HCT116 (cell line): ENCODE results near the gene TYMP. TPM values are rescaled to one million over a fixed set of nuclear protein-coding genes. Genes with fewer than 3 reads are reported as not detected.

Experiments
- ATAC-seq: fragments of 200-7000 bp; cut with Tn5 transposase; 2 replicates; pipeline ENCODE4 v1.9.1; 2020; ENCODE audit warnings: mild to moderate bottlenecking, moderate library complexity
- BruUV-seq: library from RNA; stranded (reverse); fragments of 400-500 nt; replicated peaks from 2 replicates; lab custom pipeline; 2021; lab: Mats Ljungman, UMichigan
- CTCF ChIA-PET: fragments of 300-600 bp; sonication (Branson Sonifier 250); formaldehyde crosslinking; loops from one replicate; lab custom pipeline; 2021; ENCODE audit warnings: antibody characterized with exemption; lab: Charles Lee
- POLR2A ChIA-PET: fragments of 300-600, 350-600 bp; sonication (Branson Sonifier 250); formaldehyde crosslinking; loops from one replicate; lab custom pipeline; 2021; ENCODE audit warnings: antibody characterized with exemption; lab: Charles Lee
- RAD21 ChIA-PET, 2 experiments: fragments of 300-600 bp; sonication (Branson Sonifier 250); formaldehyde crosslinking; loops; one replicate each; lab custom pipeline; 2023; ENCODE audit warnings: low total read pairs in 2 of 2; ENCODE audit not compliant: uncharacterized antibody in 2 of 2, unreplicated experiment in 2 of 2, low non-redundant PET in 1 of 2; lab: Charles Lee
- DNase-seq: peaks from one replicate; pipeline ENCODE4 v3.0.0-alpha.2; 2010; ENCODE audit warnings: low read depth, low spot score
- H2AFZ ChIP-seq: fragments of 200-600 bp; shearing (Covaris generic), sonication (generic); 2 replicates; pipeline ENCODE4 v1.6.1; 2017; ENCODE audit warnings: low read depth, mixed run types, mixed read lengths, antibody characterized with exemption, low read length; ENCODE audit not compliant: poor library complexity, severe bottlenecking
- H3K27ac ChIP-seq: 2 replicates; pipeline ENCODE4 v1.5.1; 2012; ENCODE audit warnings: low read depth, low read length
- H3K27me3 ChIP-seq: fragments of 200-600 bp; sonication (generic); 2 replicates; pipeline ENCODE4 v1.6.1; 2016; ENCODE audit warnings: mixed run types, low read length, mixed read lengths; ENCODE audit not compliant: insufficient read depth
- H3K36me3 ChIP-seq, 2 experiments: fragments of 200-500 bp in 1 of 2; fragments of 200-600 bp in 1 of 2; sonication (Bioruptor generic) in 1 of 2; sonication (generic) in 1 of 2; 2 replicates each; pipeline versions ENCODE4 v1.5.1 to v1.6.1; 2014 to 2016; ENCODE audit warnings: low read length in 2 of 2, inconsistent platforms in 1 of 2, mixed read lengths in 1 of 2, mixed run types in 1 of 2; ENCODE audit not compliant: insufficient read depth in 2 of 2, control insufficient read depth in 1 of 2
- H3K4me1 ChIP-seq, 2 experiments: fragments of 200-600 bp in 1 of 2; sonication (generic) in 1 of 2; 2 replicates each; pipeline versions ENCODE4 v1.5.1 to v1.6.1; 2012 to 2017; ENCODE audit warnings: low read length in 2 of 2, inconsistent platforms in 1 of 2, mild to moderate bottlenecking in 1 of 2, mixed read lengths in 1 of 2, mixed run types in 1 of 2, moderate library complexity in 1 of 2; ENCODE audit not compliant: insufficient read depth in 2 of 2, control insufficient read depth in 1 of 2
- H3K4me2 ChIP-seq: fragments of 200-600 bp; sonication (generic); 2 replicates; pipeline ENCODE4 v1.6.1; 2017; ENCODE audit warnings: mixed run types, low read length, mixed read lengths
- H3K4me3 ChIP-seq, 2 experiments: fragments of 200-600 bp in 1 of 2; sonication (generic) in 1 of 2; replicated peaks in 1 of 2; 2 replicates each; pipeline ENCODE4 v1.5.1; 2011 to 2016; ENCODE audit warnings: low read length in 2 of 2, control low read depth in 1 of 2, low read depth in 1 of 2, mild to moderate bottlenecking in 1 of 2, mixed read lengths in 1 of 2, mixed run types in 1 of 2
- H3K79me2 ChIP-seq: fragments of 200-600 bp; sonication (generic); 2 replicates; pipeline ENCODE4 v1.6.1; 2017; ENCODE audit warnings: mild to moderate bottlenecking, mixed run types, low read length, moderate library complexity, mixed read lengths; ENCODE audit not compliant: insufficient read depth
- H3K9ac ChIP-seq: fragments of 200-600 bp; sonication (generic); 2 replicates; pipeline ENCODE4 v1.6.1; 2016; ENCODE audit warnings: low read length, mixed read lengths
- H3K9me2 ChIP-seq: fragments of 200-600 bp; sonication (generic), shearing (Covaris generic); 2 replicates; pipeline ENCODE4 v1.6.1; 2017; ENCODE audit warnings: mixed run types, mild to moderate bottlenecking, moderate library complexity; ENCODE audit not compliant: insufficient read depth
- H3K9me3 ChIP-seq, 2 experiments: fragments of 200-500 bp in 1 of 2; fragments of 200-600 bp in 1 of 2; sonication (Bioruptor generic) in 1 of 2; sonication (generic) in 1 of 2; 2 replicates each; pipeline ENCODE4 v1.6.1; 2014 to 2017; ENCODE audit warnings: low read length in 2 of 2, mixed read lengths in 2 of 2, inconsistent platforms in 1 of 2, low read depth in 1 of 2, mild to moderate bottlenecking in 1 of 2, mixed run types in 1 of 2, moderate library complexity in 1 of 2; ENCODE audit not compliant: control insufficient read depth in 1 of 2, insufficient read depth in 1 of 2
- H4K20me1 ChIP-seq: fragments of 200-600 bp; sonication (generic), shearing (Covaris generic); 2 replicates; pipeline ENCODE4 v1.6.1; 2017; ENCODE audit warnings: mixed run types, mild to moderate bottlenecking, moderate library complexity; ENCODE audit not compliant: insufficient read depth
- CBX3 ChIP-seq: IDR thresholded peaks from 2 replicates; pipeline ENCODE4 v1.6.1; 2012; ENCODE audit warnings: low read depth
- CEBPB ChIP-seq: IDR thresholded peaks from 2 replicates; pipeline ENCODE4 v1.6.1; 2012; ENCODE audit warnings: low read depth
- EGR1 ChIP-seq: IDR thresholded peaks from 2 replicates; pipeline ENCODE4 v1.6.1; 2012; ENCODE audit warnings: low read depth
- ELF1 ChIP-seq: IDR thresholded peaks from 2 replicates; pipeline ENCODE4 v1.6.1; 2012; ENCODE audit warnings: low read depth, borderline replicate concordance
- FOSL1 ChIP-seq: IDR thresholded peaks from 2 replicates; pipeline ENCODE4 v1.6.1; 2012; ENCODE audit warnings: low read depth
- POLR2A ChIP-seq: IDR thresholded peaks from 2 replicates; pipeline ENCODE4 v1.7.0; 2011; ENCODE audit warnings: borderline replicate concordance; ENCODE audit not compliant: insufficient read depth, insufficient read length; ENCODE audit errors: extremely low read depth
- POLR2AphosphoS5 ChIP-seq: IDR thresholded peaks from 2 replicates; pipeline ENCODE4 v1.6.1; 2011; ENCODE audit warnings: mild to moderate bottlenecking, low read depth, low read length, moderate library complexity
- SIN3A ChIP-seq: IDR thresholded peaks from 2 replicates; pipeline ENCODE4 v1.6.1; 2012; ENCODE audit warnings: low read depth
- SP1 ChIP-seq: IDR thresholded peaks from 2 replicates; pipeline ENCODE4 v1.6.1; 2012; ENCODE audit warnings: low read depth
- SRF ChIP-seq: IDR thresholded peaks from 2 replicates; pipeline ENCODE4 v1.6.1; 2012; ENCODE audit warnings: low read depth
- TCF7L2 ChIP-seq: IDR thresholded peaks from 2 replicates; pipeline ENCODE4 v1.7.0; 2011; ENCODE audit warnings: borderline replicate concordance, inconsistent platforms; ENCODE audit not compliant: insufficient read depth, insufficient read length; ENCODE audit errors: extremely low read depth
- YY1 ChIP-seq: IDR thresholded peaks from 2 replicates; pipeline ENCODE4 v1.6.1; 2011; ENCODE audit warnings: low read length, low read depth, moderate library complexity, mild to moderate bottlenecking; ENCODE audit not compliant: insufficient replicate concordance; ENCODE audit errors: extremely low read depth
- ZFX ChIP-seq: fragments of 450-650 bp; IDR thresholded peaks from 2 replicates; pipeline ENCODE4 v1.6.1; 2017
- ZNF274 ChIP-seq: fragments of 200-500 bp; sonication (Bioruptor generic); IDR thresholded peaks from 2 replicates; pipeline ENCODE4 v1.6.1; 2014; ENCODE audit warnings: mild to moderate bottlenecking, low read depth, low read length, inconsistent platforms
- intact Hi-C: fragments of 100-400 bp; cut with micrococcal nuclease; formaldehyde crosslinking; loops from 2 replicates; pipeline ENCODE4 v1.10.0; 2022
- total RNA-seq: library from RNA; stranded (reverse); gene quantifications from one replicate; pipeline ENCODE4 v1.2.1, GENCODE V29; 2021; ENCODE audit not compliant: unreplicated experiment
- TF ChIP-seq, protein P1 (sequence below): IDR thresholded peaks from 2 replicates; pipeline ENCODE4 v1.6.1; 2012
- TF ChIP-seq, protein P2 (sequence below), 3 experiments: fragments of 200-600 bp in 1 of 3; sonication (generic) in 1 of 3; IDR thresholded peaks in 2 of 3; conservative IDR thresholded peaks in 1 of 3; 2 replicates each; pipeline ENCODE4 v1.5.1; 2012 to 2017; ENCODE audit warnings: low read depth in 2 of 3, low read length in 2 of 3, antibody characterized with exemption in 1 of 3, borderline replicate concordance in 1 of 3, control low read depth in 1 of 3, mild to moderate bottlenecking in 1 of 3, mixed read lengths in 1 of 3, mixed run types in 1 of 3, moderate library complexity in 1 of 3; ENCODE audit not compliant: insufficient read depth in 1 of 3

The TYMP gene
- total RNA-seq, 1 experiment from 2014 or later, result 43.2 TPM

DNA sequence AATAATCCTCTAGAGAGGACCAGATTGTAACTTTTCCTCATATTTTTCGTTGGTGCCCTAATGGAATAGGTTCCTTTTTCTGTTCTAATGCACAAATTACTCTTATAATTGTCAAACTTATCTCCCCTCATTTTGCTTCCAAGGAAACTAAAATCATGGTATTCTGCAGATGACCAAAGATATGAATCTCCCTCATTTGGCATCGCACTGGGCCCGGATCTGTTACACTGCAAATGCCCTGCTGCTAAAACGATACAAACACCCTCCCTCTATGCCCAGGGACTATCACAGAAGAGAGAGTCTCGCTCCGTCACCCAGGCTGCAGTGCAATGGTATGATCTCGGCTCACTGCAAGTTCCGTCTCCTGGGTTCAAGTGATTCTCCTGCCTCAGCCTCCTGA, 23.5 kb upstream of the TYMP start:
- no peak overlapping the region for H3K27ac ChIP-seq
- no peaks in the 10 kb centered on the region for H3K9me3 ChIP-seq
- no peak for DNase-seq
- ChIA-PET CTCF (no interaction called here), RAD21 (no interaction called here), POLR2A (no interaction called here)
- H3K36me3 ChIP-seq, result no peaks in the 10 kb centered on the region
- no peak overlapping the region for H3K4me2 ChIP-seq
- H2AFZ ChIP-seq, result no peak overlapping the region
- no peaks in the 10 kb centered on the region for H3K27me3 ChIP-seq
- H4K20me1 ChIP-seq, result no peaks in the 10 kb centered on the region
- no peaks in the 10 kb centered on the region for H3K4me1 ChIP-seq
- H3K79me2 ChIP-seq, result no peaks in the 10 kb centered on the region
- no peak overlapping the region for H3K4me3 ChIP-seq
- BruUV-seq, result no TSS peak
- H3K9ac ChIP-seq, result no peak overlapping the region
- H3K9me2 ChIP-seq, result no peaks in the 10 kb centered on the region
- intact Hi-C loops, result no loop called here
- ATAC-seq, result no peak
- TF ChIP-seq POLR2A (no peak), FOSL1 (no peak), SIN3A (no peak), ZFX (no peak), ELF1 (no peak), TCF7L2 (no peak), ZNF274 (no peak), CEBPB (no peak)

DNA sequence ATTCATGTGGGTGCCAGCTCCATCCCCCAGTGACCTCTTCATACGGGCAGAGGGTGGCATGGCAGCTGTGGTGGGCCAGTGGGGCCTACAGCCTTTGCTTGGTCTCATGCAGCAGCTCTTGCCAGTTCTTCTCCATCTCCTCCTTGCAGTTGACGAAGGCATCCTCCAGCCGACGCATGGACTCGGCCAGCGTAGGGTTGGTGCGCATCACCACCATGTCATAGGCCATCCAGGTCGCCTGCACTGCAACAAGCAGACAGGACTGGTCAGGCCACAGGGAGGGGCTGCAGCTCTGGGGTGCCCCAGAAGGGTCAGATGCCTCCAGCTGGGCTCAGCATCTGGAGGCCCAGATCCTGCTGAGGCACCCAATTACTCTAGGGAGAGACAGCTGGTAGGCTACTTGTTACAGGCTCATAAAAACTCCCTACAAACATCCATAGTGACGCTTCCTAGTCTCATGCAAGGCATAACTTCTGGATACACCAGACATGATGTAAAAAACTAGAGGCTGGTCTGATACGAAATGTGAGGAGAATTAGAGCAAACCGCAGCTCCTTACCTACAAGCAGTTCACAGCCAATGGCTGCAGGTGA, 21.4 kb upstream of the TYMP start:
- H3K9ac ChIP-seq, result no peak overlapping the region
- ChIA-PET POLR2A (interaction anchor here (0.6 kb wide), 1 partner anchor 11 kb away, joined by 4 read pairs; no protein-coding TSS in a partner anchor), CTCF (interaction anchor here (1.0 kb wide), 1 partner anchor 11 kb away, joined by 4 read pairs; the partner anchor contains the start of gene SYCE3), RAD21 (no interaction called here)
- no peak overlapping the region for H3K4me2 ChIP-seq
- ATAC-seq, result no peak
- no peak overlapping the region for H2AFZ ChIP-seq
- H3K4me1 ChIP-seq, result no peaks in the 10 kb centered on the region
- no peaks in the 10 kb centered on the region for H3K36me3 ChIP-seq
- DNase-seq, result no peak
- H3K4me3 ChIP-seq, result no peak overlapping the region
- H4K20me1 ChIP-seq, result no peaks in the 10 kb centered on the region
- no peaks in the 10 kb centered on the region for H3K9me2 ChIP-seq
- no peaks in the 10 kb centered on the region for H3K79me2 ChIP-seq
- intact Hi-C loops, result no loop called here
- H3K9me3 ChIP-seq, result no peaks in the 10 kb centered on the region
- no TSS peak for BruUV-seq
- H3K27ac ChIP-seq, result no peak overlapping the region
- no peaks in the 10 kb centered on the region for H3K27me3 ChIP-seq
- TF ChIP-seq CBX3, result no peak
- no peak for TF ChIP-seq POLR2AphosphoS5
- no peak for TF ChIP-seq SIN3A
- TF ChIP-seq, protein P1, sequence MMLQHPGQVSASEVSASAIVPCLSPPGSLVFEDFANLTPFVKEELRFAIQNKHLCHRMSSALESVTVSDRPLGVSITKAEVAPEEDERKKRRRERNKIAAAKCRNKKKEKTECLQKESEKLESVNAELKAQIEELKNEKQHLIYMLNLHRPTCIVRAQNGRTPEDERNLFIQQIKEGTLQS, result no peak
- TF ChIP-seq SRF, result no peak
- no peak for TF ChIP-seq TCF7L2
- TF ChIP-seq, protein P2, sequence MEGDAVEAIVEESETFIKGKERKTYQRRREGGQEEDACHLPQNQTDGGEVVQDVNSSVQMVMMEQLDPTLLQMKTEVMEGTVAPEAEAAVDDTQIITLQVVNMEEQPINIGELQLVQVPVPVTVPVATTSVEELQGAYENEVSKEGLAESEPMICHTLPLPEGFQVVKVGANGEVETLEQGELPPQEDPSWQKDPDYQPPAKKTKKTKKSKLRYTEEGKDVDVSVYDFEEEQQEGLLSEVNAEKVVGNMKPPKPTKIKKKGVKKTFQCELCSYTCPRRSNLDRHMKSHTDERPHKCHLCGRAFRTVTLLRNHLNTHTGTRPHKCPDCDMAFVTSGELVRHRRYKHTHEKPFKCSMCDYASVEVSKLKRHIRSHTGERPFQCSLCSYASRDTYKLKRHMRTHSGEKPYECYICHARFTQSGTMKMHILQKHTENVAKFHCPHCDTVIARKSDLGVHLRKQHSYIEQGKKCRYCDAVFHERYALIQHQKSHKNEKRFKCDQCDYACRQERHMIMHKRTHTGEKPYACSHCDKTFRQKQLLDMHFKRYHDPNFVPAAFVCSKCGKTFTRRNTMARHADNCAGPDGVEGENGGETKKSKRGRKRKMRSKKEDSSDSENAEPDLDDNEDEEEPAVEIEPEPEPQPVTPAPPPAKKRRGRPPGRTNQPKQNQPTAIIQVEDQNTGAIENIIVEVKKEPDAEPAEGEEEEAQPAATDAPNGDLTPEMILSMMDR (IDR thresholded peaks at IDR 0.05 in 2 of 3, conservative IDR thresholded peaks at IDR 0.05 in 1 of 3; ENCODE audit: borderline replicate concordance in 1 of 3, insufficient read depth in 1 of 3, low read depth in 2 of 3, low read length in 2 of 3), result no peak
- TF ChIP-seq EGR1, result no peak
- no peak for TF ChIP-seq SP1
- TF ChIP-seq FOSL1, result no peak
- TF ChIP-seq ZFX, result no peak
- no peak for TF ChIP-seq ELF1
- no peak for TF ChIP-seq YY1
